ENCODE data around the gene RAB3D. TPM values are rescaled to one million over a fixed set of nuclear protein-coding genes. Genes with fewer than 3 reads are reported as not detected.

The RAB3D gene
- total and polyA plus RNA-seq, 2 experiments from 2014 or later, result 3.8 to 21.2 TPM

GRCh38 chr19:11322269-11323024, 17.0 kb downstream of the RAB3D start (continued):
- TF ChIP-seq ZNF462 (CRISPR knock-in tag; IDR thresholded peaks at IDR 0.05) (no peak), EZH2phosphoT487 (IDR thresholded peaks at IDR 0.05; ENCODE audit: unreplicated experiment) (no peak), REST (IDR thresholded peaks at IDR 0.05; ENCODE audit: unreplicated experiment) (no peak), CREB1 (CRISPR knock-in tag; IDR thresholded peaks at IDR 0.05; ENCODE audit: low read depth) (no peak)
